ENCODE measurements around the gene PSD.

Gene PSD

DNA sequence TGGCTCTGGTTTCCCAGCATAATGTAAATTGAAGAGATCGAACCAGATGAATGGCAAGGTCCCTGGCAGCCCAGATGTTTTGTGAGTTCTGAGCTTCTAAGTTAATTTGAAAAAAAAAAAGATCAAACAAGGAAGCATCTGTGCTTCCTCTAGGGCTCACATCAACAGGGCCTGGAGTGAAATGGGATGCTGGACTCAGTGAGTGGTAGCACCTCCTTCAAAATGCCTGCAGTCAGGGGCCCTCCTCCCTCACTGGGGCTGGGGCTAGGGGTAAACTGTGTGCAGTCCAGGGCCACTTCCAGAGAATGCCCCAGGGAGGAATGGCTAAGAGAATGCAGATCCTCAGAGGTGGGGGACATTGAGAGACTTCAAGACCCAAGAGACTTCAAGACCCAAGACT, 19.8 kb upstream of the PSD start:
- DNase-seq: no peak

DNA sequence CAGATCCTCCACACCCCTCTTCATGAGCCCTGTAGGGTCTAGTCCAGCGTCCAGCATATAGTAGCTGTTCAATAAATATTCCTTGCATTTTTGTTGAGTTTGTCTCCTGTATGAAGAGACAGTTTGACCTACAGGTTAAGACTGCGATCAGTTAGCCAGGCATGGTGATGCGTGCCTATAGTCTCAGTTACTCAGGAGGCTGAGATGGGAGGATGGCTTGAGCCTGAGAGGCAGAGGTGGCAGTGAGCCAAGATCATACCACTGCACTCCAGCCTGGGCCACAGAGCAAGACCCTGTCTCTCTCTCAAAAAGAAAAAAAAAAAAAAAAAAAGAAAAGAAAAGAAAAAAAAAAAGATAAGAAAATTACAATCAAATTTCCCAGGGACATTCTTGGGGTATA, 18.9 kb upstream of the PSD start:
- no peak for DNase-seq

DNA sequence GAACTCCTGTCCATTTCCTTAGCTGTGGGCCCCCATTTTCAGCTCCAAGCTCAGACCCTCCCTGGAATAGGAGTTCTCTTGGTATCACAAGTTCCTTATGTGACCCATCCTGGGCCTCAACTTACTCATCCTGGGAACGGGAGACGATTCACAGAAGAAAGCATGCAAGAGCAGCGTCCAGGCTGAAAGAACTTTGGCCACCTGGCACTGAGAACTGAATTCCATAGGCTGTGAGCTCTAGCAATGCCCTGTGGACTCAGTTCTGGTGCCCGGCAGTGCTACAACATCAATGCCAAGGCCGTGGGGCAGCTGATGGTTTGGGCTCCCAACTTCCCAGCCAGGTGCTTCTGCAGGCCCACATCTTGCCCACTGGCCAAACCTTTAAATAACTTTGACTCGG, 17.7 kb upstream of the PSD start:
- no peak for DNase-seq

DNA sequence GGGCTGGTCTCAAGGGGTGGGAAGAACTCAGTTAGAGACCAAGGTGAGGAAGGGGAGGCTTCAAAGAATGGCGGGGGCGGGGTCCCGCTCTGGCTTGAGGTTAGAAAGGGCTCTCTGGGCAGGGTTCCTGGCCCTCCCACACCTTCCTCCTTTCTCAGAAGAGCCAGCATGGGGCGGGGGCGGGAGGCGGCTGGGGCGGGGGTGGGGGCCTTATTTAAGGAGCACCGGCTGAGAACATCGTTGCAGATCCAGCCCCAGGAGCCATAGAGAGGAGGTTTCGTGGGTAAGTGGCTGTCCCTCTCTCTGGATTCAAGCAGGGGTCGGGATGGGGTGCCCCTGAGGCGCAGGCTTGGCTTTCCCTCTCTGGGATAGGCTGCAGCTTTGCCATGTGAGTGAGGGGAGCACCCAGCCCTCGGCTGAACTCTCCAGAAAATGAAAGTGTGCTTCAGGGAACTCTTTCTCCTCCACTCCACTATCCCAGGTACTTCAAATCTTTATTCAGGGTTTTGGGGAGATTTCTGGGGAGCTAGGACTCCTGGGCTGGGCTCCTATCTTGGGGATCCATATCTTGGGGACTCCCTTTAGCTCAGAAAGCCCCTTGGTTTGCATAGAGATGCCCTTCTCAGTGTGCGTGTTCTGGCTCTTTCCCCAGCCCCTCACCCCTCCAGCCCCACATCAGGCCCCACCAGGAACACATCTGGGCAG, 17.1 kb upstream of the PSD start:
- peak in 2 of 5 donors; percentile 26 to 76 for DNase-seq

DNA sequence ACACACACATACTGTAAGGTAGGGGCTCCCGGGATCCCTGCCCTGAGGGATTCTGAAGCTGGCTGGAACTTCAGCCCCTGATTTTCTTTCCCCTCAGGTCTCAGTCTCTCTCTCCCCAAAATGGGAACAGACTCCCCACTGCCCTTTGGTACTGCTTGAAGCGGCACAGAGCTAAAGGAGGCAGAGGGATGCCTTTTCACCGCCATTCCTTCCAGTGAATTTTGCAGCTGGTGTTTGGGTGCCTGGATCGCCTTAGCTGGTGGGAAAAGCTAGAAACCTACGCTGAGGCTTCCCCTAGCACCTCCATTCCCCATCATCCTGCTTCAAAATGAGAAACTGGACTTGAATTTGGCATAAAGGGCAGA, 16.5 kb upstream of the PSD start:
- no peak for DNase-seq

DNA sequence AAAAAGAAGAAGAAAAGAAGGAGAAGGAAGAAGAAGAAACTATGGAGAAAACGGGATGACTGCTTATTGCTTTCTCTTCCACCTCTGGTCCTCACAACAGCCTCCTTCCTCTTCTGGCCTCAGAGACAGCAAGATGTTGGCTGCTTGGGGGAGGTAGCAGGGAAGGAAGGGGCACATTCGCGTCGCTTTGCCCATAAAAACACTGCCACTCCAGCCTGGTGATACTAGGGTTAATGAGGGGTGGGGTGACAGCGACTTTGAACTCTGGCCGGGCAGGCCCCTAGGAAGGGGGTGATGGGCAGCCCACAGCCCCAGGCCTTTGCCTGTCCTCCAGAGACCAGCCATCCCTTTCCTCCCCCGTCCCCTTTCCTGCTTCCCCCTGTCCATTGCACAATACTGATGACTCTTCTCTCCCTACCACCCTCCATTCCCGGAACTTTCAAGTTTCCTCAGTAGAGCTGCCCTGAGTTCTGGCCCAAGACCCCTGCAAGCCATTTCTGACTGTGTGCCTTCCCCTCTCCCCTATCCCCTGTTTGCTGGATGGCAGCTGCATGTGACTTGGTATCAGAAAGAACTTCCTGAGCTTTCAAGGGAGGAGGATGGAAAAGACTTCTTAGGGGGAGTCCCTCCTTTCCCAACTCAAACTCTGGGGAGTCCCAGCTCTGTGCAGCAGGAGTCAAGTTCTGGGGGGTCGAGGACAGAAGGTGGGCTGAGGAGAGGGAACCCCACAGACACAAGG, 16.0 kb upstream of the PSD start:
- no peak for DNase-seq

DNA sequence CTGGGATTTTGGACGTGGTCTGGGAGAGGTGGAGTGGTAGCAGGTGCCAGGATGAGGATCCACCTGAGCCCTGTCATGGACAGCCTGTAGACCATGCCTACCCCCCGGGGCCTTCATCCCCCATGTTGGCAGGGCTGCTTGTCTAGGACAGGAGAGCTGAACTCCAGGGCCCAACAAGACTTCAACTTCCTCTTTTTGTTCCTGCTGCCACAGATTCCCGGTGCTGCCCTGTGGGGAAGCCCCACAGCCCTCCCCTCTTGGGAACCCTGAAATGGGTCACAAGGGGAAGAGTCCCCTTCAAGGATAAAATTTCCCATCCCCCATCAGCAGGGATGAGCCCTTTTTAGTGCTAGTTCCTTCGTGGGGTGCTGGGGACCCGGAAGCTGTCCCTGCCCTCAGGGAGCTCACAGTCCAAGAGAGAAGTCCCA, 15.0 kb upstream of the PSD start:
- DNase-seq: no peak

DNA sequence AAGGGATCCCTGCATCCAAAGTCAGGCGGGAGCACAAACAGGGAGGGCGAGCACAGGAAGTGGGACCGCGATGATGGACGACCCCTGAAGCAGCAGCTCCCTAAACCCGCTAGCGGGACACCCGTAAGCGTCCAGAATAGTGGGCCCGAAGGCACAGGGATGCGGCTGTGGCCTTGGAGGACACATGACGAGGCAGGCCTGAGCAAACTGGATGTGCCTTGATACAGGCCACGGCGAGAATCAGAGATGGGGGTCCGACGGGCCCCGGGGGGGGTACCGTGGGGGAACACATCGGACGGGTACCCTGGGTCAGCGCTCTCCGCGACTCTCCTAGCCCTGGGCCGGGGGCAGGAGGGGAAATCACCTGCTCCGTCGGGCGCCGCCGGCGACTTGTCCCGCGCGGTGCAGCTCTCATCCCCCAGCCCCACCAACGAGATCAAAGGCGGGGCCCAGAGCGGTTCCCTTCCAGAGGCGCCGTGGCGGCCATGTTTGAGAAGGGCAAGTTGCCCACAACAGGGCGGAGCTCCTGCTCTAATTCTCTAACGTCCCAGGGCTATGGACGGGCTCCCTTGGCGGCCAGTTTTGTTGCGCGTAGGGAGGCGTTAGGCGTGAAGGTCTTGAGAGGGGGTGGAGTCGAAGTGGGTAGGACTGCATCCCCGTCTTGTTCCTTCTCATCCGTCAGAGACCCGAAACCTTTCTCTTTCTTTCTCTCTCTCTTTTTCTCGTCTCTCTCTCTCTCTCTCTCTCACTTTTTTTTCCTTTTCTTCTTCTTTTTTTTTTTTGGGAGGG, 13.8 kb upstream of the PSD start, which contains the start of gene CUEDC2:
TSS of gene CUEDC2 (minus strand) at position 413 of the 789 bp plus-strand sequence. CDS start 7,386 bp downstream, outside the sequence.
- DNase-seq: peak; percentile 84 to 96 (median 89)

DNA sequence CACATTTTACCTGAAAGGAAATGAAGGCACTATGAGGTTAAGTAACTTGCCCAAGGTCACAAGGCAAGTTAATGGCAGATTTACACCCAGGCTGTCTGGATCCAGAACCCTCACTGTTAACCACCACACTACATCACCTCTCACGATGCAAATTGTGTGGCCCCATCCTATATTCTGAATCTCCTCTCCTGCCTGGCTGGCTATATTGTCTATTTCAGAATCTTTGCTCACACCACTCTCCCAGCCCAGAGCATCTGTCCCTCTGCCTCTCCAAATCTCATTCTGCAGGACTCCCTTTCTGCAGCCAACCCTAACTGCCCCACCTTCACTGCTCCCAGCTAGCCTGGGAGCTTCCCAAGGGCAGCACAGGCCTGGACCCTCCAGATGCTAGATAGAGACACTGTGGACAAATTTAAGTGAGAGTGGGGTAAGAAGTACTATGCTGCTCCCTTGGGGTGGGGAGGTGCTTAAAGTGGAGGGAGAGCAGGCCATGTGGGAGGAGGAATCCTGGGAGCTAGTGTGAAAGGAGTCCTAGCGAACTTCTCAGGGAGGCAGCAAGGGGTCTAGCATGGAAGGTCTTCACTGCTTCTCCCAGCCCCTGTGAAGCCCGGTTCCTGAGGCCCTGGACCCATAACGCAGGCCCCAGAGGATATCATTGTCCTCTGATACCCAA, 13.0 kb upstream of the PSD start:
- DNase-seq: no peak

DNA sequence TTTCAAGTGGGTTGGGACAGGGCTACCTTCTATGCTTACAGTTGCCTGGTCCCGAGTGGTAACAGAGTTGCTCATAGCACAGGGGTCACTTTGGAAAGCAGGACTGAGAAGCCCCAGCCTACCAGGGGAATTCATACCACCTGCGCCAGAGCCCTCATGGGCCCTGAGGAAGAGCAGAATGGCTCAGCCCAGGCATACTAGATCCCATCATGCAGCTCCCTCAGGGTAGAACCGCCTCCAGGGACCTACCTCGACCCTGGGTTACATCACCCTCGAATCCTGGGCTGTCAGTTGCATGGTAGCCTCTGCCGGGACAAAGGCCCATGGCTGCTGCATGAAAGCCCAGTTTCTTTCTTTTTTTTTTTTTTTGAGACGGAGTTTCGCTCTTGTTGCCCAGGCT, 10.9 kb upstream of the PSD start:
- DNase-seq: no peak

DNA sequence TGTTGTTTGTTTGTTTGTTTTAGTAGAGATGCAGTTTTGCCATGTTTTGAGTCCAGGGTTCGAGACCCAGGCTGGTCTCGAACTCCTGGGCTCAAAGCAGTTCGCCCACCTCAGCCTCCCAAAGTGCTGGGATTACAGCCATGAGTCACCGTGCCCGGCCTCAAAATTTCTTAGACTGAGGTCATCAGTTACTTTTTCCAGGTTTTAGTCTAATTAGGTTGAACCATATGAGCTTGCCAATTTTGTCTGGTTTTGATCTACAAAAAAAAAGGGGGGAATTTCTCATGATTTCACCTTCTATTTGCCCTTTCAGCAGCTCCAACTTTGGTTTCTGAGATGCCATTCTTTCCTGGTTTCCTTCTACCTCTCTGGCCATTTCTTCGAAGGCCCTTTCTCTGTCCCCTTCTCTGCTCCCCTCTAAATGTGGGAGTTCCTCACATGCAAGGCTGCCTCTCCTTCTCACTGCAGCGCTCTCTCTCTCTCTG, 8.3 kb upstream of the PSD start:
- no peak for DNase-seq

DNA sequence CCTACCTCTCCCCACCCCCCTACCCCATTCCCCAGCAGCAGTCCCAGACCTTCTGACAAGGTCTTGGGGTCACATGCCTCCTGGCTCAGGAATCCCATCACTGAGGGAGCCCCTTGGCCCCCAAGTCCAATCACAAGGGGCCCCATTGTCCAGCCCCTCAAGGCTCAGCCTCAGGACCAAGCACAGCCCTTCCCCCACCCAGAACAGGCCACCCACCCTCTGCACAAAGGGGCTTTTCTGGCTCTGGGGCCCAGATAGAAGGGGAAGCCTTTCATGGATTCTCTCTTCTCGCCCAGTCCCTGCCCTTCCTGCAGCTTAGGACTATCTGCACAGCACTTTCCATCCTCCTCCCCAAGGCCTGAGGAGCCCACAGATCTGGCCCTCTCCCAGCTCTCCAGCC, 6.9 kb upstream of the PSD start:
- no peak for DNase-seq

DNA sequence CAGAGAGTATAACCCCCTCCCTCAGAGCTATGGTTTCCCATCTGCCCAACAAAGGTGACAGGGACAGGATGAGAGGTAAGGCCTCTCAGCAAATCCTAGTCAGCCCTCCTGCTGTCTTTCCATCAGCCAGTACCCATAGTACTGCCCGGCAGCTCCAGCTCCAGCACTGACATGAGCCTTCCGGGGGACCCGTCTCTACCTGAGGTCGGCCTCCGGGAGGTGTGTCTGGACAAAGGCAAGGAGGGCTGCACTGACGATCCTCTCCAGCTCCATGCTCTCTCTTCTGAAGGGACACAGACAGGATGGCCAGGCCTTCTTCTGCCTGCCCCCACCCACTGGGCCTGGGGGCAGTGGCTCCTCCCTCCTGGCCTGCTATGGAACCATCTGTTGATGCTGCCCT, 6.3 kb upstream of the PSD start:
- DNase-seq: no peak

DNA sequence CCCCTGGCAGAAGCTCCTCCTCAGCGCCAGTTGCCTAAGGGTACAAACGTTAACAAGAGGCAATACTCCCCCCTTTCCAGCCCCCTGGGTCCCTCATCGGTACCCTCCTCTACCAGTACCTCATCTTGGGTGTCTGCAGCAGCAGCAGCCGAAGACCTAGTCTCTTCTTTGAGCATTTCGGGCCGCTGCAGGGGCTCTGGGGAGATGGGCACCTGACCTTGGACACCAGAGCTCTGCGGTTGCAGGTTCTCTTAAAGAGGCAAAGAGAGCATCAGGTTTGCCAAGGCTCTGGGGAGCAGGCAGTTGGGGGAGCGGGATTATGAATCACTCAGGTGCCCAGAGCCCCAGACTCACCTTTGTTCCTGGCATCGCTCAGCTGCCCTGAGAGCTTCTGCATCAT, 5.6 kb upstream of the PSD start:
- no peak for DNase-seq

DNA sequence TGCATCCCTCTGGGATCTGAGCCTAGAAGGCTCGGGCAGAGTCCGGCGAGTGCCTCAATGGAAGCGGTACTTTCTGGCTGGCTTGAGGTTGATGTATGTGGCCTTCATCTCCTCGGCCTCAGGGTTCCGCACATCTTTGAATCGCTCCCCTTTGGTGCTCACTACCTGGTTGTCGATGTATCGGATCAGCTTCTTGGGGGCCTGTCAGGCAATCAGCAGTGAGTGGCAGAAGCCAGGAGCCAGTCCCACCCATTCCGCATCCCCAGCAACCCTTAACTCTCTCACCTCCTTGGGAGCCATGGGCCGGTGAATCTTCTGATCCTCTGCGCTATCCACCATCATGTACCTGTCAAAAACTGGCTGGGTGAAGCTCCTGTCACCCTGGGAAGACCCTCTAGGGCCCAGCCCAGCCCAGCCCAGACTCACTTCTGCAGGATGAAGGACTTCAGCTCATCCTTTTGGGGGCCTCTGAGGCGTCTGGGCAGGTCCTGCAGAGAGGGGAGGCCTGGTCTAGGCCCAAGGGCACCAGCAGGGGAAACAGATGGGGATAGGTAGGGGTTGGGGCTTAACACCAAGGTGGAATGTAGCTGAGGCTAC, 4.9 kb upstream of the PSD start:
- DNase-seq: no peak

DNA sequence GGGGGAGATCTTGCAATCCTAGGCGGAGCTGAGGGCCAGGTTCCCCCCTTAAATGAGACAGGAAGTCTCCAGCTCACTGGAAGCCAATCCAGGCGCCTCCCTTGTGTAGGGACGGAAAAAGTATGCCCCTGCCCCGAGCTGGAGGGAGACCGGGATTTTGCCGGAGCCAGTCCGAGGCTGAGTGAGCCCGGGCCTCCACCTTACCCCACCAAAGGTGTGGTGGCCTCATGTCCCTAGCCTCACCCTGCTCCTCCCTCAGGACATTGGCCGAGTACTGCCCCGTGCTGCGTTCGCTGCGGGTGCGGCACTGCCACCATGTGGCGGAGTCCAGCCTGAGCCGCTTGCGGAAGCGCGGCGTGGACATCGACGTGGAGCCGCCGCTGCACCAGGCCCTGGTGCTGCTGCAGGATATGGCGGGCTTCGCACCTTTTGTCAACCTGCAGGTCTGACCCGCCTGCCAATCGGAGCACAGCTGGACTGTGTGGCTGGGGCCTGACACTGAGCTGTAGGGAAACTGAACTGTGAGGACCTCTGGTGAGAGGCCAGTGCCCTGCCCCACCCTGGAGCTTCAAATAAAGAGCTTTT, 4.1 kb upstream of the PSD start:
- peak in 2 of 5 donors; percentile 37 to 67 for DNase-seq

DNA sequence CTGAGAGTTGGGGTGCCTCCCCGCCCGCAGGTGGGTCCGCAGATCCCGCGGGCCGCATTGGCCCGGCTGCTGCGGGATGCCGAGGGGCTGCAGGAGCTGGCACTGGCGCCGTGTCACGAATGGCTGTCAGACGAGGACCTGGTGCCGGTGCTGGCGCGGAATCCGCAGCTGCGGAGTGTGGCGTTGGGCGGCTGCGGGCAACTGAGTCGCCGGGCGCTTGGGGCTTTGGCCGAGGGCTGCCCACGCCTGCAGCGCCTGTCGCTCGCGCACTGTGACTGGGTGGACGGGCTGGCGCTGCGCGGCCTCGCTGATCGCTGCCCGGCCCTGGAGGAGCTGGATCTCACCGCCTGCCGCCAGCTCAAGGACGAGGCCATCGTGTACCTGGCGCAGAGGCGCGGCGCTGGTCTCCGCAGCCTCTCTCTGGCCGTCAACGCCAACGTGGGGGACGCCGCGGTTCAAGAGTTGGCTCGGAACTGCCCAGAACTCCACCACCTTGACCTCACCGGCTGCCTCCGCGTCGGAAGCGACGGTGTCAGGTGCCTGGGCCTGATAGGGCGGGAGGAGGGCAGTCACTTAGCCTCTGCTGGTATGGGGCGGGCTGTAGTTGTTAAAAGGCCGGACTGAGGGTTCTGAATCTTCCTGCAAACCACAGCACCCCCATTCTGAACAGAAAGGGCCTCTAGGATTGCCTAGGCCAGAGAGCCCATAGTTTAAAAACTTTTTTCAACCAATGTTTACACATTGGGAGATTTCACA, 3.4 kb upstream of the PSD start:
- DNase-seq: peak in 1 of 5 donors; percentile 28

DNA sequence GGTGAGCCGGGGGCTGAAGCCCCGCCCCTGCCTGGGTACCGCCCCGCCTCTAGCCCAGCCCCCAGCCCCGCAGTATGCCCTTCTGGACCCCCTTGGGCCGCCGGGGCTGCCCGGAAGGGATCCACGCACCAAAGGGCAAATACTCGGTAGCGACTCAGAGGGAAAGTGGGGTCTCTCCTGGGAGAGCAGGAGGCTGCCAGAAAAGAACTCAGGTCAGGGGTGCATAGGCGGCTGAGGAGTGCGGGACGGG, 2.8 kb upstream of the PSD start:
- DNase-seq: no peak

DNA sequence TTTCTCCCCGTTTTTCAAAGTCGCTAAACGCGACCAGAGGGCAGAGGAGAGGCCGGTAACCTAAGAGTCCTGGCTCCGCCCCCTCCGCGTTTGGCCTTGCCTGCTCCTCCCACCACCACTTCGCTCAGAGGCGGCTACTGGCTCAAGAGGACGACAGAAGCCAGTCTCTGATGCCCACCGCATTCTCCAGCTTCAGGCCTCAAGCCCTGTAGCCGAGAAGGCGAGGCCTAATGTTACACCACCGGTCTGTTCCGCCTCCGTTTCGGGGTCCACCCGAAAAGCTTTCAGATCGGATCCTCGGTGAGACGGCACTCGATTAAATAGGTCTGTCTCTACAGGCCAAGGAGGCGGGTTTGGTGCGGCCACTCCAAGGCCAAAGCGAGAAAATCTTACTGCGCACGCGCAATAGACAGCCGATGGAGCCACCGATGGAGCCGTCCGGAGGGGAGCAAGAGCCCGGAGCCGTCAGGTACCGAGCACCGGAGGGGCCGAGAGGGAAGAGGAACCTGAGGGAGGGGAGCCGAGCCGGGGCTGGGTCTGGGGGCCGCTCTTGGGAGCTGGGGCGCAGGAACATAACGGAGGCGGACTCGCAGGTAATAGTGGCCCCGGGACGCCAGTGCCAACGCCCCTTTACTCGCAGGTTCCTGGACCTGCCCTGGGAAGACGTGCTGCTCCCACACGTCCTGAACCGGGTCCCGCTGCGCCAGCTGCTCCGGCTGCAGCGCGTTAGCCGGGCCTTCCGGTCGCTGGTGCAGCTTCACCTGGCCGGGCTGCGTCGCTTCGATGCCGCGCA, 2.3 kb upstream of the PSD start, which contains the start of gene FBXL15:
TSS of gene FBXL15 (plus strand) at position 123 of the 793 bp plus-strand sequence. CDS start at position 417, 294 bp downstream.
- peak; percentile 83 to 95 (median 92) for DNase-seq

DNA sequence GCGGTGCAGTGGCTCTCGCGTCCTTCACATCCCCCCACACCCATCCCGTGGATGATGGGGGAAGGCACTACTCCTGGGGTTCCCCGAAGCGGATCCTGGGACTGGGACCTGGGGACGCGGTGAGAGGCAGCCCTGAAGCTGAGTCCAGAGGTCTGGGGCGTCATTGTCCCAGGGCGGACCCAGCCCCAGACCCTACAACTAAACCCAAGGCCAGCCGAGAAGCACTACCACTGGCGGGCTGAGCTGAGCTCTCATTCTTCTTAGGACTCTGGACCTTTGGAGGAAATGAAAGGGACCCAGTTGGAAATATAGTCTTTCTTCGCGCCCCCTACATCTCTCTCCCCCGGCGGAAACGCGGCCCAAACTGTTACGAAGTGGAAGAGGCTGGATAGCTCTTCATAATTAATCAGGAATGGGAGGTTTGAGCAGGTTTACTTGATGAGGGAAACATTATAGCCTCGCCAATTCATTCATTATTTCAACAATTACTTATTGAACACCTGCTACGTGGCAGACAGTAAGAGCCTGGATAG, 1.7 kb upstream of the PSD start:
- DNase-seq: no peak
